ENCODE measurements around the gene ADGRL3. TPM values are rescaled to one million over a fixed set of nuclear protein-coding genes. Genes with fewer than 3 reads are reported as not detected.

The ADGRL3 gene
- total RNA-seq, 4 donors from 2014 or later, result 0.67 to 4.6 (median 1.6) TPM

- Histone ChIP-seq H3K27ac (no peak overlapping the region), H3K4me3 (replicated peaks in 1 of 3) (no peak overlapping the region), H3K4me1 (no peaks in the 10 kb centered on the region), H3K9me3 (no peaks in the 10 kb centered on the region), H3K27me3 (no peaks in the 10 kb centered on the region), H3K36me3 (no peaks in the 10 kb centered on the region)
- intact Hi-C loops (cut with DNase I), result no loop called here
- no peak for DNase-seq
- TF ChIP-seq POLR2A (IDR thresholded peaks at IDR 0.05) (no peak), CTCF (IDR thresholded peaks at IDR 0.05) (no peak)
These were observed 465.5 kb downstream of the ADGRL3 start for GRCh38 chr4:61665649-61666048.

GRCh38 chr4:61666244-61666643, 466.1 kb downstream of the ADGRL3 start:
- Histone ChIP-seq H3K27ac (no peak overlapping the region), H3K4me1 (no peaks in the 10 kb centered on the region), H3K9me3 (no peaks in the 10 kb centered on the region), H3K36me3 (no peaks in the 10 kb centered on the region), H3K27me3 (no peaks in the 10 kb centered on the region), H3K4me3 (replicated peaks in 1 of 3) (no peak overlapping the region)
- TF ChIP-seq POLR2A (IDR thresholded peaks at IDR 0.05) (no peak), CTCF (IDR thresholded peaks at IDR 0.05) (no peak)
- no peak for DNase-seq
- WGBS, 2 donors, result 68 to 70% methylated on average over 1 of the region's 1 CpG
- intact Hi-C loops (cut with DNase I), result no loop called here

- H3K27me3 ChIP-seq, result no peaks in the 10 kb centered on the region
- 76 to 86% methylated on average over 1 of the region's 1 CpG for WGBS, 2 donors
- no peaks in the 10 kb centered on the region for H3K9me3 ChIP-seq
- H3K27ac ChIP-seq, result no peak overlapping the region
- H3K4me1 ChIP-seq, result no peaks in the 10 kb centered on the region
- intact Hi-C loops (cut with DNase I), result no loop called here
- TF ChIP-seq CTCF (IDR thresholded peaks at IDR 0.05) (no peak), POLR2A (IDR thresholded peaks at IDR 0.05) (no peak)
- no peak for DNase-seq
- no peaks in the 10 kb centered on the region for H3K36me3 ChIP-seq
- no peak overlapping the region for H3K4me3 ChIP-seq (replicated peaks in 1 of 3)
These were observed 471.5 kb downstream of the ADGRL3 start for GRCh38 chr4:61671599-61671998.

GRCh38 chr4:61675464-61675863, 475.3 kb downstream of the ADGRL3 start:
- Histone ChIP-seq H3K4me3 (replicated peaks in 1 of 3) (no peak overlapping the region), H3K27ac (no peak overlapping the region), H3K4me1 (no peaks in the 10 kb centered on the region), H3K9me3 (no peaks in the 10 kb centered on the region), H3K36me3 (no peaks in the 10 kb centered on the region), H3K27me3 (no peaks in the 10 kb centered on the region)
- no peak for DNase-seq
- 96 to 99% methylated on average over 2 of the region's 2 CpGs for WGBS, 2 donors
- no peak for TF ChIP-seq CTCF (IDR thresholded peaks at IDR 0.05)
- no peak for TF ChIP-seq POLR2A (IDR thresholded peaks at IDR 0.05)
- intact Hi-C loops (cut with DNase I), result no loop called here

GRCh38 chr4:61678297-61678696, 478.2 kb downstream of the ADGRL3 start:
- Histone ChIP-seq H3K4me3 (replicated peaks in 1 of 3) (no peak overlapping the region), H3K9me3 (no peaks in the 10 kb centered on the region), H3K36me3 (no peaks in the 10 kb centered on the region), H3K4me1 (no peaks in the 10 kb centered on the region), H3K27ac (no peak overlapping the region), H3K27me3 (no peaks in the 10 kb centered on the region)
- DNase-seq, result no peak
- intact Hi-C loops (cut with DNase I), result no loop called here
- WGBS, 2 donors, result 89 to 92% methylated on average over 1 of the region's 1 CpG
- TF ChIP-seq CTCF (IDR thresholded peaks at IDR 0.05), result no peak
- no peak for TF ChIP-seq POLR2A (IDR thresholded peaks at IDR 0.05)

All from thyroid gland (tissue), 4 donors.